ENCODE data around the gene DHODH. TPM values are rescaled to one million over a fixed set of nuclear protein-coding genes. Genes with fewer than 3 reads are reported as not detected.

The DHODH gene
- polyA plus RNA-seq (2013), result 3.1 and 3.9 TPM in 2 replicates

GRCh38 chr16:72008424-72009216 is at the start of gene DHODH:
DHODH (plus strand) TSS chr16:72008744; CDS start chr16:72008765, 21 bp downstream.
- Histone ChIP-seq H3K9ac (ENCODE audit: low read length) (peak within 1 kb of the TSS; percentile 89), H3K18ac (ENCODE audit: low read length) (no peak within 1 kb of the TSS), H2BK12ac (ENCODE audit: low read length) (no peak within 1 kb of the TSS), H3K27me3 (ENCODE audit: insufficient read depth, low read length) (no peaks in the 10 kb centered on the region), H3K27ac (ENCODE audit: low read depth, low read length) (no peak within 1 kb of the TSS), H4K8ac (ENCODE audit: low read depth, low read length) (peak within 1 kb of the TSS; percentile 59), H2BK120ac (ENCODE audit: insufficient read depth, low read length, poor library complexity) (no peak within 1 kb of the TSS), H3K23ac (ENCODE audit: low read length) (no peak within 1 kb of the TSS), H3K4me3 (ENCODE audit: low read depth, low read length) (peak within 1 kb of the TSS; percentile 87), H2AFZ (ENCODE audit: insufficient read depth, low read length, poor library complexity) (no peak within 1 kb of the TSS), H3K36me3 (ENCODE audit: control insufficient read depth in 1 of 2, insufficient read depth in 2 of 2, low read length in 2 of 2) (no peaks in the 10 kb centered on the region), H3K14ac (ENCODE audit: low read length) (no peak within 1 kb of the TSS), H4K91ac (ENCODE audit: low read depth, low read length) (no peak within 1 kb of the TSS), H3K4me2 (ENCODE audit: low read length) (peak within 1 kb of the TSS; percentile 95), H3K79me2 (ENCODE audit: control insufficient read depth, insufficient read depth, low read length, poor library complexity) (no peaks in the 10 kb centered on the region), H3K4me1 (ENCODE audit: control insufficient read depth in 1 of 2, insufficient read depth in 2 of 2, low read length in 2 of 2) (no peaks in the 10 kb centered on the region), H3K79me1 (ENCODE audit: low read length) (no peaks in the 10 kb centered on the region), H3K9me3 (ENCODE audit: insufficient read depth, low read depth, low read length) (peaks cover 2% of the 10 kb centered on the region), H2BK5ac (ENCODE audit: low read depth, low read length, poor library complexity) (no peak within 1 kb of the TSS), H3K4ac (ENCODE audit: low read depth, low read length) (no peak within 1 kb of the TSS), H2AK5ac (ENCODE audit: low read length) (no peak within 1 kb of the TSS), H4K12ac (ENCODE audit: low read depth, low read length) (no peak within 1 kb of the TSS)
- DNase-seq, result peak; percentile 97
- no CpG with 5 or more reads among the region's 57 CpGs for WGBS (ENCODE audit: extremely low coverage, insufficient coverage, insufficient read length)

GRCh38 chr16:71961066-71962039 is 47.2 kb upstream of the DHODH start:
- Histone ChIP-seq H3K4ac (ENCODE audit: low read depth, low read length) (no peak overlapping the region), H3K9me3 (ENCODE audit: insufficient read depth, low read depth, low read length) (no peaks in the 10 kb centered on the region), H2BK12ac (ENCODE audit: low read length) (no peak overlapping the region), H4K91ac (ENCODE audit: low read depth, low read length) (no peak overlapping the region), H2AFZ (ENCODE audit: insufficient read depth, low read length, poor library complexity) (no peak overlapping the region), H2BK5ac (ENCODE audit: low read depth, low read length, poor library complexity) (no peak overlapping the region), H3K4me3 (ENCODE audit: low read depth, low read length) (no peak overlapping the region), H3K27ac (ENCODE audit: low read depth, low read length) (no peak overlapping the region), H4K8ac (ENCODE audit: low read depth, low read length) (no peak overlapping the region), H2AK5ac (ENCODE audit: low read length) (no peak overlapping the region), H3K79me1 (ENCODE audit: low read length) (no peaks in the 10 kb centered on the region), H3K14ac (ENCODE audit: low read length) (no peak overlapping the region), H3K9ac (ENCODE audit: low read length) (no peak overlapping the region), H2BK120ac (ENCODE audit: insufficient read depth, low read length, poor library complexity) (no peak overlapping the region), H3K36me3 (ENCODE audit: control insufficient read depth in 1 of 2, insufficient read depth in 2 of 2, low read length in 2 of 2) (no peaks in the 10 kb centered on the region), H3K18ac (ENCODE audit: low read length) (no peak overlapping the region), H3K27me3 (ENCODE audit: insufficient read depth, low read length) (no peaks in the 10 kb centered on the region), H3K79me2 (ENCODE audit: control insufficient read depth, insufficient read depth, low read length, poor library complexity) (no peaks in the 10 kb centered on the region), H3K23ac (ENCODE audit: low read length) (no peak overlapping the region), H4K12ac (ENCODE audit: low read depth, low read length) (no peak overlapping the region), H3K4me1 (ENCODE audit: control insufficient read depth in 1 of 2, insufficient read depth in 2 of 2, low read length in 2 of 2) (no peaks in the 10 kb centered on the region), H3K4me2 (ENCODE audit: low read length) (no peak overlapping the region)
- WGBS (ENCODE audit: extremely low coverage, insufficient coverage, insufficient read length), result no CpG with 5 or more reads among the region's 14 CpGs
- DNase-seq, result peak; percentile 89 to 95

- H3K27ac ChIP-seq (ENCODE audit: low read depth, low read length), result no peak overlapping the region
- no peak overlapping the region for H2BK12ac ChIP-seq (ENCODE audit: low read length)
- no peaks in the 10 kb centered on the region for H3K9me3 ChIP-seq (ENCODE audit: insufficient read depth, low read depth, low read length)
- H3K4ac ChIP-seq (ENCODE audit: low read depth, low read length), result no peak overlapping the region
- no peaks in the 10 kb centered on the region for H3K79me2 ChIP-seq (ENCODE audit: control insufficient read depth, insufficient read depth, low read length, poor library complexity)
- H2AFZ ChIP-seq (ENCODE audit: insufficient read depth, low read length, poor library complexity), result no peak overlapping the region
- H2BK120ac ChIP-seq (ENCODE audit: insufficient read depth, low read length, poor library complexity), result no peak overlapping the region
- H2BK5ac ChIP-seq (ENCODE audit: low read depth, low read length, poor library complexity), result no peak overlapping the region
- no peak overlapping the region for H3K18ac ChIP-seq (ENCODE audit: low read length)
- H3K23ac ChIP-seq (ENCODE audit: low read length), result no peak overlapping the region
- no peak overlapping the region for H3K4me3 ChIP-seq (ENCODE audit: low read depth, low read length)
- H3K79me1 ChIP-seq (ENCODE audit: low read length), result no peaks in the 10 kb centered on the region
- no peak overlapping the region for H3K9ac ChIP-seq (ENCODE audit: low read length)
- no peak overlapping the region for H4K12ac ChIP-seq (ENCODE audit: low read depth, low read length)
- no peak overlapping the region for H4K91ac ChIP-seq (ENCODE audit: low read depth, low read length)
- no peak overlapping the region for H4K8ac ChIP-seq (ENCODE audit: low read depth, low read length)
- H3K4me2 ChIP-seq (ENCODE audit: low read length), result no peak overlapping the region
- no peaks in the 10 kb centered on the region for H3K36me3 ChIP-seq (ENCODE audit: control insufficient read depth in 1 of 2, insufficient read depth in 2 of 2, low read length in 2 of 2)
- no peaks in the 10 kb centered on the region for H3K4me1 ChIP-seq (ENCODE audit: control insufficient read depth in 1 of 2, insufficient read depth in 2 of 2, low read length in 2 of 2)
- DNase-seq, result no peak
- no peak overlapping the region for H3K14ac ChIP-seq (ENCODE audit: low read length)
- no peaks in the 10 kb centered on the region for H3K27me3 ChIP-seq (ENCODE audit: insufficient read depth, low read length)
- no CpG with 5 or more reads among the region's 9 CpGs for WGBS (ENCODE audit: extremely low coverage, insufficient coverage, insufficient read length)
- no peak overlapping the region for H2AK5ac ChIP-seq (ENCODE audit: low read length)
Observed at GRCh38 chr16:71963125-71963875, 45.2 kb upstream of the DHODH start.

GRCh38 chr16:71965223-71965622 is 43.3 kb upstream of the DHODH start:
- no peaks in the 10 kb centered on the region for H3K4me1 ChIP-seq (ENCODE audit: control insufficient read depth in 1 of 2, insufficient read depth in 2 of 2, low read length in 2 of 2)
- H3K14ac ChIP-seq (ENCODE audit: low read length), result no peak overlapping the region
- no peak overlapping the region for H2BK5ac ChIP-seq (ENCODE audit: low read depth, low read length, poor library complexity)
- H2BK120ac ChIP-seq (ENCODE audit: insufficient read depth, low read length, poor library complexity), result no peak overlapping the region
- no peak overlapping the region for H3K4ac ChIP-seq (ENCODE audit: low read depth, low read length)
- H3K36me3 ChIP-seq (ENCODE audit: control insufficient read depth in 1 of 2, insufficient read depth in 2 of 2, low read length in 2 of 2), result no peaks in the 10 kb centered on the region
- H2BK12ac ChIP-seq (ENCODE audit: low read length), result no peak overlapping the region
- no peak overlapping the region for H3K4me2 ChIP-seq (ENCODE audit: low read length)
- no peak overlapping the region for H4K91ac ChIP-seq (ENCODE audit: low read depth, low read length)
- no CpG with 5 or more reads among the region's 4 CpGs for WGBS (ENCODE audit: extremely low coverage, insufficient coverage, insufficient read length)
- H4K8ac ChIP-seq (ENCODE audit: low read depth, low read length), result no peak overlapping the region
- H3K79me1 ChIP-seq (ENCODE audit: low read length), result no peaks in the 10 kb centered on the region
- no peak overlapping the region for H3K18ac ChIP-seq (ENCODE audit: low read length)
- no peak overlapping the region for H4K12ac ChIP-seq (ENCODE audit: low read depth, low read length)
- H3K79me2 ChIP-seq (ENCODE audit: control insufficient read depth, insufficient read depth, low read length, poor library complexity), result no peaks in the 10 kb centered on the region
- H2AK5ac ChIP-seq (ENCODE audit: low read length), result no peak overlapping the region
- H3K27me3 ChIP-seq (ENCODE audit: insufficient read depth, low read length), result no peaks in the 10 kb centered on the region
- H3K9ac ChIP-seq (ENCODE audit: low read length), result no peak overlapping the region
- H3K27ac ChIP-seq (ENCODE audit: low read depth, low read length), result no peak overlapping the region
- H3K4me3 ChIP-seq (ENCODE audit: low read depth, low read length), result no peak overlapping the region
- no peak overlapping the region for H2AFZ ChIP-seq (ENCODE audit: insufficient read depth, low read length, poor library complexity)
- no peak for DNase-seq
- no peaks in the 10 kb centered on the region for H3K9me3 ChIP-seq (ENCODE audit: insufficient read depth, low read depth, low read length)
- no peak overlapping the region for H3K23ac ChIP-seq (ENCODE audit: low read length)
